PC-9 (cell line): ENCODE data around the gene PEAK1.

ENCODE experiments used
- CTCF ChIP-seq: fragments of 200-600 bp; sonication (generic); conservative IDR thresholded peaks from 2 replicates; pipeline ENCODE4 v1.6.1; 2017; ENCODE audit warnings: mixed run types, antibody characterized with exemption, mild to moderate bottlenecking, moderate library complexity
- EZH2 ChIP-seq: fragments of 200-600 bp; sonication (generic); IDR thresholded peaks from 2 replicates; pipeline ENCODE4 v1.8.0; 2017; ENCODE audit warnings: antibody characterized with exemption, low read depth

DNA sequence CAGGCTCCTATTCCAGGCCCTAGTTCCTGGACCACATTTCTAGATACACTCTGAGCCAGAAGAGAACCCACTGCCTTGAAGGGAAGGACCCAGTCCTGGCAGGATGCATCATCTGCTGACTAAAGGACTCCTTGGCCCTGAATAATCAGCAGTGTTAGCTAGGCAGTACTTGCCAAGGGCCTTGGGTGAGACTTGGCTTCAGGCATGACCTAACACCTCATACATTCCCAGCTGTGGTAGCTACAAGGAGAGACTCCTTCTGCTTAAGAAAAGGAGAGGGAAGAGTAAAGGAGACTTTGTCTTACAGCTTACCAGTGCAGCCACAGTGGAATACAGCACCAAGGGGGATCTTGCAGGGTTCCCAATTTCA, 26.4 kb downstream of the PEAK1 start:
- TF ChIP-seq CTCF (no peak), EZH2 (no peak)
